GM10248 (cell line): Measurements from ENCODE around the gene GRAP2.

Experiments used
- CTCF ChIA-PET: fragments of 300-600 bp; sonication (Branson Sonifier 250); formaldehyde crosslinking; extraction: SDS; loops from one replicate; lab custom pipeline; 2021; ENCODE audit warnings: antibody characterized with exemption; lab: Yijun Ruan, JAX
- POLR2A ChIA-PET: fragments of 350-650 bp; sonication (Branson Sonifier 250); formaldehyde crosslinking; extraction: SDS; loops from one replicate; lab custom pipeline; 2020; ENCODE audit warnings: antibody characterized with exemption; lab: Yijun Ruan, JAX
- DNase-seq: peaks from one replicate; pipeline ENCODE4 v3.0.0; 2012; ENCODE audit errors: extremely low spot score
- TF ChIP-seq, protein P1 (sequence below): IDR thresholded peaks from 2 replicates; pipeline ENCODE4 v1.5.1; 2012; ENCODE audit warnings: mild to moderate bottlenecking, low read depth; ENCODE audit errors: extremely low read depth, missing control alignments, control extremely low read depth

Gene GRAP2

DNA sequence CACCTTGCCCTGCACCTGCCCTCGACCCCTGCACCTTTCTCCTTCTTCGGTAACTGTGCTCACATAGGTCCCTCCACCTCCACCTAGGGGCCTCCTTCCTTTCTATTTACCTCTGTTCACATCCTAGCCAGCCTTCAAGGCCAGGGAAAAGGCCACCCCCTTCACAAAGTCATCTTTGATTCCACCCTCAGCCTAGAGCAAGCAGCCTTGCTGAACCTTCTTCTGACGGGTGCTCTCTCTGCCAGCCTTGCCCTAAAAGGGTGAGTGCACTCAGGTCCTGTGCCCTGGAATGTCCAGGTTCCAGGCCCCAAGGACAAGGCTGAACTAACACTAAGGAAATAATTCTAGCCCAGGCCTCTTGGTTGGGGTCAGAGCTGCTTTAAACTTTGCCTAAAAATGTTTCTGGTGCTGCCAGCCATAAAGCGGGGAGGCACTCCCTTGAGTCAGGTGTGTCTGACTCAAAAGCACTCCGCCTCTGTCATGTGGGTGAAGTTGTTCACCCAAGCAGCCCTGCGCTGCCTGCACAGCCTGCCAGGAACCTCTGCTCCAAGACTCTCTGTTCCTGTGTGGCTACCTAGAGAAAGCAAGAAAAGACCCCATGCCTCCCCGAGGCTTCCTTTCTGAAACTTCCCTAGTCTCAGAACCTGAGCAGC is 84.6 kb downstream of the GRAP2 start:
- CTCF ChIA-PET, result interaction anchor here (1.6 kb wide), 1 partner anchor 40 kb away, joined by 4 read pairs; no protein-coding TSS in a partner anchor
- POLR2A ChIA-PET, result no interaction called here
- no peak for DNase-seq
- TF ChIP-seq, protein P1, sequence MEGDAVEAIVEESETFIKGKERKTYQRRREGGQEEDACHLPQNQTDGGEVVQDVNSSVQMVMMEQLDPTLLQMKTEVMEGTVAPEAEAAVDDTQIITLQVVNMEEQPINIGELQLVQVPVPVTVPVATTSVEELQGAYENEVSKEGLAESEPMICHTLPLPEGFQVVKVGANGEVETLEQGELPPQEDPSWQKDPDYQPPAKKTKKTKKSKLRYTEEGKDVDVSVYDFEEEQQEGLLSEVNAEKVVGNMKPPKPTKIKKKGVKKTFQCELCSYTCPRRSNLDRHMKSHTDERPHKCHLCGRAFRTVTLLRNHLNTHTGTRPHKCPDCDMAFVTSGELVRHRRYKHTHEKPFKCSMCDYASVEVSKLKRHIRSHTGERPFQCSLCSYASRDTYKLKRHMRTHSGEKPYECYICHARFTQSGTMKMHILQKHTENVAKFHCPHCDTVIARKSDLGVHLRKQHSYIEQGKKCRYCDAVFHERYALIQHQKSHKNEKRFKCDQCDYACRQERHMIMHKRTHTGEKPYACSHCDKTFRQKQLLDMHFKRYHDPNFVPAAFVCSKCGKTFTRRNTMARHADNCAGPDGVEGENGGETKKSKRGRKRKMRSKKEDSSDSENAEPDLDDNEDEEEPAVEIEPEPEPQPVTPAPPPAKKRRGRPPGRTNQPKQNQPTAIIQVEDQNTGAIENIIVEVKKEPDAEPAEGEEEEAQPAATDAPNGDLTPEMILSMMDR, result no peak

DNA sequence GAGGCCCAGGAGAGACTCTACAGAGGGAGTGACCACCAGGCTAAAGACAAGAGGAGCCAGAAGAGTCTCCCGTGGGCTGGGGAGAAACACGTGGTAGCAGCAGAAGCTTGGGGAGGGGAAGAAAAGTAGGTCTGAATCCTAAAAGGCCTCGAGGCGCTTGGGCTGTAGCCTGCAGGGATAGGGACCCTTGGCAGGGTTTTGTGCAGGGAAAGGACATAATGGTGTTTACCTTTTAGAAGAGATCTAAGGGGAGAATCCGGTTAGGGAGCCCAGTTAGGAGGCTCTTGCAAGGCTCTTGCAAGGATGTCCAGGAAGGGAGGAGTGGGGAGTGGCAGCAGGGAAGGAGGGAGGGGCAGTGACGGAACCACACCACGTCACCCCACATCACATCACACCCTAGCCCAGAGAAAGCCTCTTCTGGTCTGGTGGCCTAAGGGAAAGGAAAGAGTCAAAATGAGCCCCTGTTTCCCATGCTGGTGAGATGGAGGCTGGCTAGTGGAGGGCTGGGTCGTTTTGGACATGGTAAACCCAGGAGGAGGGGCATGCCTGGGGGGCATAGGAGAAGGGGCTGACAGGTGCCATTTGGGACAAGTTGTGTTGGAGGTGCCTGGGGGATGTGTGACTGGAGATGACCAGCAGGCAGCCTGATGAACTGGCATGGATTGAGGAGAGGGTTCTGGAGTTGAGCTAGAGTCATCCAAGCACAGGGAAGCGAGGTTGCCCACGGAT is 87.7 kb downstream of the GRAP2 start:
- POLR2A ChIA-PET, result no interaction called here
- TF ChIP-seq, protein P1, result no peak
- CTCF ChIA-PET, result no interaction called here
- no peak for DNase-seq

DNA sequence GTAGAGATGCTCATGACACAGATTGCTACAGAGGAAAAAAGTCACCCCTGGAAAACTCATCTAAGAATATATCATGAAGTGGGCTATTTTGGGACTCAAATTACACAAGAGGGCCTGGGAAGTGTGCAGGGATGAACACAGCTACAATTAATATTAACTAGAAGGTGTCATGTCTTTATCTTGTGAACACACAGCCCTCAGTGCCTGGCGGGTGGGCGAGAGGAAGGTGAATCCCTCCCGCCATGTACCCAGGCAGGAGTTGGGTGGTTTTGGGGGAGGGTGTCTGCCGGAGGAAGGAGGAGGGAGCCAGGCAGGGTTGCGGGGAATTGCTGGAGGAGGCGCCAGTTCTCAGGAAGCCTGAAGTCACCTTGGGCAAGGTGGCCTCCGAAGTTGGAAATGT is 88.7 kb downstream of the GRAP2 start:
- ChIA-PET POLR2A (no interaction called here), CTCF (interaction anchor here (1.2 kb wide), 1 partner anchor 318 kb away, joined by 3 read pairs; no protein-coding TSS in a partner anchor)
- DNase-seq, result no peak
- TF ChIP-seq, protein P1, result no peak

DNA sequence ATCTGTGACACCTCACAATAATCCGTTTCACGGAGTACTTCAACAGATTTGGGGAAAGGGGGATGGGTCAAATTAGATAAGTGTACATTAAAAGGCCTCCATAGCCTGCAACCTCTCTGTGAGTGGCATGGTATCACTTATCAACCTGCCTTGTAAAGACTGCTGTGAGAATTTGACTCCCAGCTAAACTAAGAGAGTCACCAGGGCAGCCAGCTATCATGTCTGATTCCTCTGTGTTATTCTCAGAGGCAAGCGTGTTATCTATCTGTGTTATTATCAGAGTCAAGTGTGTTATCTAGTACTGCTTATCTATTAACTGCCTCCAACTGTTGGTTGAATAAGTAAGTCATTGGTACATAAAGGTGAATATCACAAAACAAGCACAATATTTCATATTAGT is 89.8 kb downstream of the GRAP2 start:
- POLR2A ChIA-PET, result interaction anchor here (0.7 kb wide), 1 partner anchor 82 kb away, joined by 3 read pairs; no protein-coding TSS in a partner anchor
- no peak for DNase-seq
- CTCF ChIA-PET, result interaction anchor here (1.7 kb wide), 1 partner anchor 34 kb away, joined by 6 read pairs; no protein-coding TSS in a partner anchor
- TF ChIP-seq, protein P1, result no peak

DNA sequence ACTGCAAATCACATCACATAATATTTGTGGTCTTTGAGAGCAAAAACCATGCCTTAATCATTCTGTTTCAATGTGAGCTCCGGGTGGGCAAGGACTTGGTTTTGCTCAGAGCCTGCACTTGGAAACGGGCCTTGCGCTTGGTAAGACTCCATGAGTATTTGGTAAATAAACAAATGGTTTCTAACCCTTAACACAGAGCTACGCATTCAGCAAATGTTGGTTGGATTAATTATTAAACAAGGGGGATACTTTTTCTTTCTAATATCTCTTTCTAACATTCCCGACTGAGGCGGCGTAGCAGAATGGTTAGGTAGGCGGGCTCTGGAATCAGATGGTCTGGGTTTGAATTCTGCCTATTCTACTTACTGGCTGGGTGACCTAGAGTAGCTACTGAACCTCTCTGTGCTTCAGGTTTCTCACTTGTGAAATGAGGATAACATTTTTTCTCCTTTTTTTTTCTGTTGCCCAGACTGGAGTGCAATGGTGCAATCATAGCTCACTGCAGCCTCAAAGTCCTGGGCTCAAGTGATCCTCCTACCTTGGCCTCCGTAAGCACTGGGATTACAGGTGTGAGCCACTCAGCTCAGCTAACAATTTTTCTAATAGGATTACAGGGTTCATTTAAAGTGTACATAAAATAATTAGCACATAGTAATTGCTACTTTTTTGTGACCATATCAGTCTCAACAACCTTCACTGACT is 90.4 kb downstream of the GRAP2 start:
- POLR2A ChIA-PET, result interaction anchor here (0.7 kb wide), 1 partner anchor 83 kb away, joined by 3 read pairs; no protein-coding TSS in a partner anchor
- TF ChIP-seq, protein P1, result no peak
- DNase-seq, result no peak
- CTCF ChIA-PET, result interaction anchor here (1.7 kb wide), 1 partner anchor 33 kb away, joined by 6 read pairs; no protein-coding TSS in a partner anchor
